ENCODE data around the gene KLF16.
"Not testable (repeated sequence)": the region's sequence is repeated elsewhere in the genome, so short reads cannot be mapped to it uniquely, and the experiment has no call there.

KLF16 gene

DNA sequence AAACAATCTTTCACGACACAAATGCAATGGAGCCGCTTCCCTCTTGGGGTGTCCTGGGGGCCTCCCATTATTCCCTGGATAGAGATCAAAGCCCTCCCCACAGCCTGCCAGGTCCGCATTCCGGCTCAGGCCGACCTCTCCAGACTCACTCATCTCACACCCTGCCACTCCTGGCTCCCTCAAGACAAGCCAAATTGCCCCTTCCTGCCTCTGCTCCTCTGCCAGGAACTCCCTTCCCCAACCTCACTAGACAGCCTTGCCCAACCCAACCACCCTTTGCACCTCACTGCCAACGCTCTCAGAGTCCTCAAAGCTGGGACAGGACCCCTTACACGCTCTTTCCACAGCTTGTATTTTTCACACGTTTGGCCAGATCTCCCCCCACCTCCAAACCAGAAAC lies 20.4 kb upstream of the KLF16 start:
- DNase-seq: no peak

DNA sequence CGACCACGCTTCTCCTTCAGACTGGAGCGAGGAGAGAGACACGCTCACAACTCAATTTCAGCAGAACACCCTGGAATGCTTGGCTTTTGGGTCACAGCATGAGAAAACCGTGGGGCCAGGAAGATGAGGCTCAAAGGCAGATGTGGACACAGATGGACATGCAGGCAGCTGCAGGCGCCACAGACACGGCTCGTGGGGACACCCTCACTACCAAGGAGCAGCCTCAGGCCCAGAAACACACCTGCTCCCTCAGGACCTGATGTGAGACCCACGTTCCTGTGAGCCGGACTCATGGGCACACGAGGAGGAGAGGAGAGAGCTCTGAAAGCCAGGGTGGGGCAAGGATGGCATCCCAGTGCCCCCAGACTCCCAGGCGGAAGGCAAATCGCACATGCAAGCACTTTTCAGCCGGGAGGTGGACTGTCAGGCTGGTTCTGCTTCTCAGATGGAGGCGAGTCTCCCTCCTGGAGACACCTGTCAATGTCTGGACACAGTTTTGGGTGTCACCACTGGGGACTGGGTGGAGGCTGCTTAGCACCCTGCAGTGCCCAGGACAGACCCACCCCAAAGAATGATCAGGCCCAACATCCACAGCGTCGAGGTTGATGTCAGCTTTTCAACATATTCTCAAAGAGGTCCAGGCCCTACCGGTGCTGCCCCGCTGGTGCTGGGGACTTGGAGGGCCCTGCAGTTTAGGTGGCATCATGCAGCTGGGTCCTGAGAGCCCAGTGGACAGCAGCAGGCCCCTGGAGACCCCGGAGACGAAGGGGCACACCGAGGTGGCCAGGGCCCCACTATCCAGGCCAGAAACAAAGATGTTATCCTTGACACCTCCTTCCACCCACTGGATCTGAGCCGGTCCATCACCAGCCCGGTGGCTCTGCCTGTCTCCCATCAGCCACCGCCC lies 19.7 kb upstream of the KLF16 start:
- DNase-seq: no peak

GRCh38 chr19:1882089-1882785 lies 18.9 kb upstream of the KLF16 start:
- peak; percentile 77 for DNase-seq

GRCh38 chr19:1881393-1882088 lies 18.2 kb upstream of the KLF16 start:
- not testable (repeated sequence) for DNase-seq

DNA sequence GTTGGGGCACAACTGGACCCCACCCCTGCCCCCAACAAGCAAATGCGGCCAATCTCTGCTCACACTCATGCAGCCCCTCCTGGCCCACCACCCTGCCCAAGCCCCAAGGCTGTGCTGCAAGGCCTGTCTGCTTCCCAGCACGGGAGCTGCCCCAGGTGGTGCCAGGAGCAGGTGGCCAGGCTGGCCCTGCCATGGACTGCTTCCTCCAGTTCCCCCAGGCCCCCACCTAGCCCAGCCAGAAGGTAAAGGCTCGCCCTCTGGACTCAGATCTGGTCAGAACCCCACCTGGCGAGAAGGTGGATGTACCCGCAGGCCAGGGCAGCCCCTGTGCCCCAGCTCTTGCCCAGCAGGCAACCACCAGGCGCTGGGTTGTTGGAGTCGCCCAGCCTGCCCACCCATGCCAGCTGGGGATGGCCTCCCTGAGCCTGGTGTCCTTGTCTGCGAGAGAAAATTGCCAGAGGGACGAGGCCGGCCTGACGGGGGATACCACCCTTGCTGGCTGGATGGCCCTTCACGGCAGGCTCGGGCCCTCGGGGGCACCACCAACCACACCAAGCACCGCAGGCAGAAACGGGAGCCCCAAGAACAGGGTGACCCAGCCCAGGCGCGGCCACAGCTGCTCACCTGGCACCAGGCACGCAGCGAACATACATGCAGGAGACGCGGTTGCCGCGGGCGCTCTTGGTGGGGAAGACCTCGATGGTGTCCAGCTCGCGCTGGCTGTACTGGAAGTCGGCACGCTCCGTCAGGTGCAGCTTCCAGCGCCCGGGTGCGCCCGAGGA lies 17.4 kb upstream of the KLF16 start:
- DNase-seq: no peak

GRCh38 chr19:1879982-1880381 lies 16.6 kb upstream of the KLF16 start:
- not testable (repeated sequence) for DNase-seq

DNA sequence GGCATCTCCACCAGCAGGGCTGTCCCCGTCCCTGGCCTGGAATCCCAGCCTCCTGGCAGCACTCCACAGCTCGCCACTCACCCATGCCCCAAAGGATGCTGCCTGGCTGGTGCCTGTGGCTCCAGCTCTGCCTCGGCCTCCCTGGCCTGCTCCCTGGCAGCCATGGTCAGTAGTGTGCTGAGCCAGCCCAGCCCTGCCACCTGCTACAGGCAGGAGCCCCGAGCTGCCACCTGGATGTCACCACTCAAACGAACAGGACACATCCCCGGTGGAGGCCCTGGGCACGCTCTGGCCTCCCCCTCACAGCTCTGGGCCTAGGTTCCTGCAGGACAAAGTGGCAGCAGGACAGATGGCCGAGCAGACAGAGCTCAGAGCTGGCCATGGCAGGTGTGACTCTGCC lies 15.2 kb upstream of the KLF16 start:
- DNase-seq: not testable (repeated sequence)

- DNase-seq: not testable (repeated sequence)
Measured at GRCh38 chr19:1877280-1877660, 13.9 kb upstream of the KLF16 start.

- not testable (repeated sequence) for DNase-seq
Measured at GRCh38 chr19:1876496-1877279, 13.3 kb upstream of the KLF16 start.

- peak; percentile 82 for DNase-seq
Measured at GRCh38 chr19:1875646-1876495, 12.5 kb upstream of the KLF16 start.

DNA sequence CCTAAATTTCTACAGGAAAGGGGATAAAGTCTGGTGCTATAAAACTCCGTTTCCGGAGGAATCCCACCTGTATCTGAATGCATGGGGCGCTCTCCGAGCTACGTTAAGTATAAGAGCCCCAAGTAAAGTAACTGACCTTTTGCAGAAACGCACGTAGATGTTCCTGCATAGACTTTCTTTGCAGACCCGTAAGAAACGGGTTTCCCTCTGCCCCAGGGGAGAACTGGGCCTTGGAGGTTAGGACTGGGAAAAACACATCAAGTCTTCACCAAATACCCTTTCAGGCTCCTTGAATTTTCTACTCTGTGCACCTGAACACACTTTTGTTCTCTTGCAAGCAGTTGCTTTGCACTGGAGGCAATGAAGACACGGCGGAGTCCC lies 11.9 kb upstream of the KLF16 start:
- DNase-seq: not testable (repeated sequence)

DNA sequence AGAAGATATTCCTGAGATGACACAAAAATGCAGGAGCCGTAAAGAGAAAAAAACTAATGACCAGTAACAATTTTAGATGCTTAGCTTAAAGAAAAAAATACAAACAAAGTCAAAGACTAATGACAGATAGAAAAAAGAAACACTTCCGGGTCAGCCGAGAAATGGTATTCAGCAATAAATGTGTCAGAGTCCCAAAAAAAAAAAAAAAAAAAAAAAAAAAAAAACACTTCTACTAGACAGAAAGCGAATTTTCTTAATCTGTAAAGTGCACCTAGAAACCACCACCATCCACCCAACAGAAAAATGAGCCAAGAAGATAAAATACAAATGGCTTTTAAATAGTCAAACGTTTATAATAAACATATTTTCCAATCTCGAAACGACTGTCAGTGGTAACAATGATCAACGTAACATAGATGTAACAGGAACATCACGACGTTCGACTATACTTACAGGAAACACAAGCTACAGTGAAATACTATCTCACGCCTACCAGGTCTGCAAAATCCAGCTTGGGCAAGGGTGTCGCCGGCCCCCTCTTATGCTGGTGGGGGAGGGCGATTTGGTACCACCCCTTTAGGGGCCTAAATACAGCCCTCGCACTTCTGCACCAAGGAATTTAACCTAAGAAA lies 11.3 kb upstream of the KLF16 start:
- DNase-seq: peak; percentile 43

- no peak for DNase-seq
Measured at GRCh38 chr19:1873524-1874473, 10.4 kb upstream of the KLF16 start.

DNA sequence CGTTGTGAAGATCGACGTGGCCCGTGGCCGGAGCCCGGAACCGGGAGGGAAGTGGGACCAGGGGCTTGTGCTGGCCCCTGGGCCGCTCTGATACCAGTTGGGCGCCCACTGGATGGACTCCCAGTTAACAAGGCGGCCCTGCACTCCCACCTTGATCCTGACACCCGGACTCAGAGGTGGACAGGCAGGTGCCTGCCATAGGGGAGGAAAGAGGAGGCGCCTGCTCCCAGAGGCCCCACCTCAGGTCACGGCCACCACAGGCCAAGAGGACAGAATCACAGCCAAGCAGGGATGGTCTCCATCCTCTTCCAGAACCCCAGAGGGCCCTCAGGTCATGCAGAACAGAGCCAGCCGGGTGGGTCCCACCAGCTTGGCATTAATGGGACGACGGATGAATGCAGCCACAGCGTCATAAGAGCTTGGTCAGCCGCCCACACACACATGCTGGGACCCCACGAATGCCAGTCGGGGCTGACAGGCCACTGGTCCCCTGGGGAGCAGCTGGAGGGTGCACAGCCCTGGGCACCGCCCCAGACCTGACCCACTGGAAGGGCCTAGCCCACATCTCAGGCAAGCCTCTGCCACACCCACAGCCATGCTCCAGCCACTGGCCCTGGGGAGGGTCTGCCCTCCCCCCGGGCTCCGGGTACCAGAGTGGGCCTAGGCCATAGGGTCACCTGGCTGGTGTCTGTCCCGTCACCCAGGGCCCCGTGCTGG lies 9.6 kb upstream of the KLF16 start:
- DNase-seq: no peak

GRCh38 chr19:1871630-1872029 lies 8.3 kb upstream of the KLF16 start:
- no peak for DNase-seq

DNA sequence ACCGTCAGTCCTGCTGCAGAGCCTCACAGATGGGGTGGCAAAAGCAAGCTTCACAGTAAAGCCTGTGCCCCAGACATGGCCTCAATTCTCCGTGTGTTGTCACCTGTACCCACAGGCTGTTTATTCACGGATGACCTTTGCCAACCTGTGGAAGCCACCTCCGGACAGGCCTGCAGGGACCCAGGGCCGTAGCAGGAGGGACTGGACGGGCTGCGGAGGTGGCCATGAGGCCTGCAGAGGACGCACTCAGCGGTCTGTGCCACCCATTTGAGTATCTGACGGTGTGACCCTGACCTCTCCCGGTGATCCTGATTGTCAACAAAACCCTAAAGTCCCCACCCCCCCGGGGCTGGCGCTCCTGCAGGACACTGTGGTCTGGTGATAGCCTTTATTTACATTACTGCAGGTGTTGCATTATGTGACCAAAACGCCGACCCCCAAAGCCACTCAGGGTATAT lies 7.8 kb upstream of the KLF16 start:
- DNase-seq: no peak

DNA sequence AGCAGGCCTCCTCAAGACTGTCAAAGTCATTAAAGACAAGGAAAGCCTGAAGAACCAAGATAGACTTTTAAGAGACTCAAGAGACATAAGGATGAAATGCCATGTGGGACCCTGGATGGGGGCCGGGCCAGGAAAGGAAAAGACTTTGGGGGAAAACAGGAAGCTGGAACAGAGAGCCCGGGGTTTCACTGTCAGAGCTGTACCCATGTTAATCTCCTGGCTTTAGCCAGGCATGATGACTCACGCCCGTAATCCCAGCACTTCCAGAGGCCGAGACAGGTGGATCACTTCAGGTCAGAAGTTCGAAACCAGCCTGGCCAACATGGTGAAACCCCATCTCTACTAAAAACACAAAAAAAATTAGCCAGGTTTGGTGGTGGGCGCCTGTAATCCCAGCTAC lies 5.6 kb upstream of the KLF16 start:
- no peak for DNase-seq

DNA sequence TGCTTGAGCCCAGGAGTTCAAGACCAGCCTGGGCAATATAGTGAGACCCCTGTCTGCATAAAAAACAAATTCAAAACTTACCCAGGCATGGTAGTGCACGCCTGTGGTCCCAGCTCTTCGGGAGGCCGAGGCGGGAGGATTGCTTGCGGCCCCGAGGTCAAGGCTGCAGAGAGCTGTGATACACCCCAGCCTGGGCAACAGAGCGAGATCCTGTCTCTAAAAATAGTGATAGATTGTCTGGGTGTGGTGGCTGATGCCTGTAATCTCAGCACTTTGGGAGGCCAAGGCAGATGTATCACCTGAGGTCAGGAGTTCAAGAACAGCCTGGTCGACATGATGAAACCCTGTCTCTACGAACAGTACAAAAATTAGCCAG lies 4.0 kb upstream of the KLF16 start:
- DNase-seq: no peak
